Measurements from ENCODE around the gene CASTOR1.

The CASTOR1 gene

DNA sequence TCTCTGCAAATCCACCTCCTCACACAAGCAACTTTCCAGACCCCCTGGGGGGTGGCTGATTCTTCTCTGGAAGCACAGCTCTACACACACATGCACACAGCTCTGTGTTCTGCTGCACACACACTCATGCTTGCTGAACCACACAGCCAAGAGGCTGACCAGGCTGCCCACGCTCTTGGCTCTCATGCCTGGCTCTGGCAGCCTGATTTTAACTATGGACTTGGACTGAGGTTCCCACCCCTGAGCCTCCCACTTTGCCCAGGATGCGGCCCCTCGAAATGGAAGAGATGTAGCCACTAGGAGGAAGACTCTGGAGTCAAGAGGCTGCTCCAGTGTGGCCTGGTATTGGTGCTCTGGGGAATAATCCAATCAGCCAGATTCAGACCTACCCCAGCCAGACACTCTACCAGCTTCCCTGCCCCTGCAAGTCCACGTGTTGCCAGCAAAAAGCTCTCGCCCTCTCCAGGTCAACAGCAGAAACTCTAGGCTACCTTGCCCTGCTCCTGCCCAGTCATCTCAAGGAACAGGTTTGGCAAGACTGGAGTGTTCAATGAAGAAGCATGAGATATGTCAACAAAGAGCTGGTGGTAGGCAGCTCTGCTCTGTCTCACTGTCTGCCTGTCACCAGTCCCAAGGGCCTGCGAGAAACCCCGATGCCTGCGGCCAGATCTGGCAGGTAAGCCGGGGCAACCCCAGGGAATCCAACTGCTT is 8.8 kb upstream of the CASTOR1 start:
- no peak for DNase-seq

DNA sequence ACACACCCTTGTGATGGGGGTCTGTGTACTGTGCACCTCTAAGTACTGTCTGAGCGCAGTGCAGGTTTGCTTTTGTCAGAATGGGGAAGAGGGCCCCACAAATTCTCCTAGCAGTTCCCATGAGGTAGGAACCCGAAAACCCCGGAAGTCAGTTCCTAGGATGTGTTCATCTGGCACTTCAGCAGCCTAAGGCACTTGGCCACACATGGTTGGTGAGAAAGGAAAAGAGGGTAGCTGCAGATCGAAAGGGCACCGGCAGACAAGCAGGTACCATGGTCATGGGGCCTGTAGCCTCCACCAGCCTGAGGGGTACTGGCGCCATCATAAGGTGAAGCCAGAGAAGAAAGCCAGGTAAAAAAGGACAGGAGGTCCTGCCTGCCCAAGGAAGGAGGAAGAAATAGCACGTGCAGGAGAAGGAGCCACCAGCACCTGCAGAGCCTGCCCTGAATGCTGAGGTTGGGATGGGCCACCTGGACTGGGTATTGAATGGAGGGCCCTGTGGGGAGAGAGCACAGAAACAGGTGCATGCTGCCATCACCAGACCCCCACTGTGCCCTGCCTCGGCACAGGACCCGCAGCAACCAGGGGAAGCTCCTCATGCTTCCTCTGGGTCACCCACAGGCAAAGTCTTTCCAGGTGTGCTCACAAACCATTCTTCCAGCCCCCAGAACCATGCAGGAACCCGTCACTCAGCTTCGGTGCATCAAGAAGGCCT is 8.1 kb upstream of the CASTOR1 start:
- no peak for DNase-seq

DNA sequence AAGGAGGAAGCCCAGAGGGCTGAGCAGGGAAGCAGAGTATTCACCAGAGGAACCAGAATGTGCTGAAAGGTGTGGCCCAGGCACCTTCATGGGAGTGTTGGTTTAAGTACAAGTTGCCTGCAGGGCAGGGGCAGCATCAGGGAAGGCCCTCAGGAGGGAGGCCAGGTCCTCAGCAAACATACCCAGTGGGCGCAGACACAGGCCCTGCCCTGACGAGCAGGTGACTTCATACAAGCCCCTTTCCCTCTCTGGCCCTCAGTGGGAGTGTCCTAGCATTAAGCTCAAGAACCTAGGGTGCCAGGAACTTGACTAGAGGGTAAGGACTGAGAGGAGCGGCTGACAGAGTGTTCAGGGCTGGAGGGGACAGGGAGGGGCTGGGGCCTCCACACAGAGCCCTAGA is 7.5 kb upstream of the CASTOR1 start:
- no peak for DNase-seq

DNA sequence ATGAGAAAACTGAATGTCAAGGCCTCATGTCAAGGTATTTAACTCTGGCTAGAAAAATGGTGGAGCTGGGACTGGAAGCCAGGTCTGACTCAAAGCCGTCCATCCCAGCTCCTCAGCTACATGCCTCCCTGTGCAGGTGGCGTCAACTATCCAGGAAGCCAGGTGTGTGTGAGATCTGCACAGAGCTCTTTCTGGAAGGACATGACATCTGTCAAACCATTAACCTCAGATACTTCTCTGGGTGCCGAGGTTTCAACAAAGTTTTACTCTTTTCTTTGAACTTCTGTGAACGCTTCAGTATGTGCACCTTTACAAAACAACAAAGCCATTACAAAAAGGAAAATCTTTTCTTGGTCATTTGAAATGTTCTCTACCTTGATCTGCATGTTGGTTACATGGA is 7.0 kb upstream of the CASTOR1 start:
- DNase-seq: no peak

DNA sequence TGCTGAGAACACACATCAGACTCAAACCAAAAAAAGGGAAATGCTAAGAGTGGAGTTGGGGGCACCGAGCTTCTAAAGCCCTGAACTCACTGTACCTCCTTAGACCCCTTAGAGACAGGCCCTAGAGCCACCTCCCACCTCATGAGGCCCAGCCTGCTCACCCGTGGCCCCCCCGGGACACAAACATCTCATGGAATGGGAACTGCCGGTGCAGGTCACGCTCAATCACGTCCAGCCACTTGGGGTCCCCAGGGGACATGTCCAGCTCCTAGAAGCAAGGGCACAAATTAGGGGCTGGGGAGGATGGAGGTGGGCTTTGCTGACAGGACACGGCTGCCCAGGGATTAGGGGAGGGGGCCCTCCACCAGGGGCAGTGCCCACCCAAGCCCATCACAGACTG is 6.3 kb upstream of the CASTOR1 start:
- DNase-seq: no peak

DNA sequence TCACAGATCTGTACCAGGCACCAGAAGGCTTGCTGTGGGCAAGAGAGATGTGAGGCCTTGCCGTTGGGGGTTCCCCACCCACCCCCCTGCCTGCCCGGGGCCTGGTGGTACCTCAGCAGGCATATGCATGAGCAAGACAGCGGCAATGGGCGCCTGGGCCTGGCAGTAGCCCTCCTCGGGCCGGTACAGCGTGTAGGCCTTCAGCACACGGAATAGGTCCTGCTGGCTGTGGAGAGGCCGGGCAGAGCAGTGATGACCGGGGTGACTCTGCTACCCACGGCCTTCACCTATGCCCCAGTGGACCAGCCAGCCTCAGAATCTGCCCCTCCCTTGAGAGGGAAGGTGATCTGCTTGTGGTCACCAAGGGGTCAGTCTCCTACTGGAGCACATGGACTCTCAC is 5.5 kb upstream of the CASTOR1 start:
- DNase-seq: no peak

DNA sequence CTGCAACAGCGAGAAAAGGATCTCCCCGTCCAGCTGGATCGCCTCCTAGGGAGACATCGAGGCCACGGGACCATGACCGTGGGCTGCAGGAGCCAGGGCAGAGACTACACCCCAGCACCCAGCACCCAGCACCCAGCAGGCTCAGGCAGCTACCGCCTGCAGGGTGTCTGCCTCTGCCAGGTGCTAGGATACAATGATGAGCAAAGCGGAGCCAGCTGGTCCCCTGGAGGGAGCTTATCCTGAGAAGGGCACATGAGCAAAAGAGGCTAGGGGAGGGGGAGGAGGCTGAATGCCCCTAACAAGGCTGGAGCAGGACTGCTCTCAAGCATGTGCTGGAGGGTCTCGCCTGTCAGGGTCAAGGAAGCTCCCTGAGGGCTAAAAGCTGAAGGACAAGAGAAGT is 4.8 kb upstream of the CASTOR1 start:
- DNase-seq: no peak

DNA sequence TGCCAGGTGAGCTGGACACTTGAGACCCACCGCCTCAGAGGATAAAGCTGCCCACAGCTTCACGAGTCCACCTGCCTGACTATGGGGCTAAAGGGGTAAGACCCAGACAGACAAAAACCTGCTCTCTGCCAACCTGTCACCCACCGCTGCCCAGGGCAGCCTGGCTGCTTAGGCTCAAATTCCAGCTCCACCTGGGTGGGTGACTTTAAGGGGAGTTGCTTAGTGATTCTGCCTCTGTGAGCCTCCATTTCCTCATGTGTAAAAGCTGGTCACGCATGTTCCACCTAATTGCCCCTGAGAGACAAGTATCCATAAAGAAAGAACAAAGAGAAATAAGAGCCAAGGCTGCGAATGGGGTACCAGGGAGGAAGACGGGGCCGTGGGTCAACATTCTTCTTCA is 3.7 kb upstream of the CASTOR1 start:
- DNase-seq: no peak

DNA sequence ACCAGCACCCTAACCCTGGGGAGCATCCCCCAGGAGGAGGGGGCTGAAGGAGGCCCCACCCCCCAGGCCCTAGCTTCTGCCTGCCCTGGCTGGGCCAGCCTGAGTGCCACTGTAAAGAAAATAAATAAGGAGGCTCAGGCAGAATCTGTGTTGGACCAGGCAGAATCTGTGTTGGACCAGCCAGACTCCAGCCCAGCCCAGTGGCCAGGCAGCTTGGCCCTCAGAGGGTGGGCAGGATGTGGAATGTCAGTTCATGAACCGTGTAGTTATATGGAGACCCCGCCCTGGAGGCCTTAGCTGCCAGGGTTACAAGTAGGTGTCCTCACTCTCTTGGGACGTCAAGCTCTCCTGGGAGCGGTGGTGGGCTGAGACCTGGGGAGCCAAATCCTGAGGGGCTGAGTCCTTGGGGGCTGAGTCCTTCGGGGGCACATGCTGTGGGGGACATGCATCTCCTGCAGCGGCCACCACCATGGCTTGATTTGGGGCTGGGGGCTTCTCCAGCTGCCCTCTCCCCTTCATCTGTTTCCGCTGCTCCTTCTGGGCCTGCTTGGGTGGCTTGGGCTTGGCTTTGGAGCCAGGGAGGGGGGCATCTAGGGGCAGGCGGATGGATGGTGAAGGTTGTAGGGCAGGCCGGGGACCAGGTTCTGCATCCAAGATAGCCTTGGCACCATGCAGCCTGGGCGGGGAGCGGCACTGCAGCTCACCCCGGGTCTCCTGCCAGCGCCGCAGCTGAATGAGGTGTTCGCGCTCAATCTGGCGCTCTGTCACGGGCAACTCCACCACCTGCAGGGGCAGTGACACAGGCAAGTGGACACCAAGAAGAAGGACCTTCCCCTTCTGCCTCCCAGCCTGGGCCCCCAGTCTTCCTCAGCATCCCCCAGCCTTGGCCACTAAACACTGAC is 3.0 kb upstream of the CASTOR1 start:
- no peak for DNase-seq

DNA sequence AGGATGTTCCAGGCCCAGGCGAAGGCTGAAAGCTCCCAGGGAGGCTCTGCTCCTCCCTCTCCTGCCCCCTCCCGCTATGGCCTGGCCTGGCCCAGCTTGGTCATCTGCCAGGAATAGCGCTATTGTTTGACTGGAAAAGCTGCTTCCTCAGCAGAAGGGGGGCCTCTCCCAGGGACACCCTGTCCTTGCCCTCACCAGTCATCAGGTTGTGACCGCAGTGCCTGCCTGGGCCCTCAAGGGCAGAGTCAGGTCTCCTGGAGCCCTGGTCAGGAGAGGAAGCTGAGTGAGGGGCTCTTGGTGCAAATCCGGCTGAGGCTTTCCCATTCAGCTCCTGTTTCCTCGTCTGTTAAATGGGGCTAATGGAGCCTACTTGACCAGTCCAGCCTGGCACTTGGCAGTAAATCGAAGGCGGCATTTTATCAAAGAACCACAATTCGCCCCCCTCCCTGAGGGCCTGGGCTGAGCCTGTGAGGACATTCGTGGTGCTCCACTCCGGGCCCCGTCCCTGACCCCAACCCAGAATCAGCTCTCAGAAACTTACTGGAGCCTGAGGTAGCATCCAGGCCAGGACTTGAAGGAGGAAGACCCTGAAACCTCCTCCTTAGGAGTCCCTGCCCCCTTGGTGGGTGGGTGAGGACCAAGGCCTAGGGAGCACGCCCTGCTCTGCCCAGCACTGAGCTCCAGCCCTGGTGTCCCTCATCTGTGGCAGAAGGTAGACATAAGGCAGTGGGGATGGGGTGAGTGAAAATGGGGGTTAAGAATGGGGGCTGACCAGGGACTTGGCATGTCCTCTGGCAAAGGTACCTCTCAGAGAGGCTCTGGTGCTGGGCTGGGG is 2.0 kb upstream of the CASTOR1 start:
- DNase-seq: no peak

DNA sequence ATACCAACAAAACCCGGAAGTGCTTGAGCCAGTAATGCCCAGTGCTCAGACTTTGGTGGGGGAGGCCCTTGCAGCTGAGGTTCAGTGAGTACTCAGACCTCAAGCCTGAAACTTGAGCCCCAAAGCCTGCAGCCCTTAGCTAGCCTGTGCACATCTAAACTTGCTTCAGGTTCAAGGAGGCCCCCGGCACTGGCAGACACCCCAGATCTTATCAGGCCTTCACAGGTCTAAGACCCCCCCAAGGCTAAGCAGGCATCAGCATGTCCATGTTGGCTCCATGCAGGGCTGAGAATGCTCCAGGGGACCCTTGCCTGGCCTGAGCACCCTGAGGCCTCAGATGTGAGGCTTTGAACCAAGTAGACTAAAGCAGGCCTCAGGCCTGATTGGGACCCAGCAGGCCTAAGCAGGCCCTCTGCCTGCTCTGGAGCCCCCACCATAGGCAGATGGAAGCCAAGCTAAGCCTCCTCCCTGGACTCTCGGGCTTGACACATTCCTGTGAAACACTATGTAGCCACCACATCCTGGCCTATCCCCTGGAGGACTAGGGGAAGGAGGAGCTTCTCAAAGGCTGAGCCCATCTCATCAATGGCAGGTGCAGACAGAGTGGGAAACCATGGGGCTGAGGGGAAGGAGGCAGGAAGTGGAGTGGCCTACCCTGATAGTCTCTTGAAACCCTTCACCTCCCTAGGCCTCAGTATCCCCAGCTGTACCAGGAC is 1.2 kb upstream of the CASTOR1 start:
- DNase-seq: peak in 2 of 5 experiments; percentile 18 to 65

DNA sequence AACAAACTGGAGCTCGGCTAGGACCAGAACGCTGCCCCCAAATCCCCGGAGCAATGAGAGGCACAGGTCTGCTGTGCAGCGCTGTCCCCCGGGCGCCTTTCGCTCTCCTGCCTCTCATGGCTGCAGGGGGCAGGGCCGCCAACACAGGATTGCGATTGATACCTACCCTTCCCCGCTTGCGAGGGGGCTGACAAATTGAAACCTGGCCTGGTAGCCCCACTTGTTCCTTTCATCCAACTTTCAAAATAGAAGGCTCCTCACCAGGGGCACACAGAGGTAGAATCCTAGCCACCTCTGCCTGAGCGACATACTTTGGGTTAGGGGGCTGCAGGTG is 642 bp upstream of the CASTOR1 start:
- DNase-seq: no peak

DNA sequence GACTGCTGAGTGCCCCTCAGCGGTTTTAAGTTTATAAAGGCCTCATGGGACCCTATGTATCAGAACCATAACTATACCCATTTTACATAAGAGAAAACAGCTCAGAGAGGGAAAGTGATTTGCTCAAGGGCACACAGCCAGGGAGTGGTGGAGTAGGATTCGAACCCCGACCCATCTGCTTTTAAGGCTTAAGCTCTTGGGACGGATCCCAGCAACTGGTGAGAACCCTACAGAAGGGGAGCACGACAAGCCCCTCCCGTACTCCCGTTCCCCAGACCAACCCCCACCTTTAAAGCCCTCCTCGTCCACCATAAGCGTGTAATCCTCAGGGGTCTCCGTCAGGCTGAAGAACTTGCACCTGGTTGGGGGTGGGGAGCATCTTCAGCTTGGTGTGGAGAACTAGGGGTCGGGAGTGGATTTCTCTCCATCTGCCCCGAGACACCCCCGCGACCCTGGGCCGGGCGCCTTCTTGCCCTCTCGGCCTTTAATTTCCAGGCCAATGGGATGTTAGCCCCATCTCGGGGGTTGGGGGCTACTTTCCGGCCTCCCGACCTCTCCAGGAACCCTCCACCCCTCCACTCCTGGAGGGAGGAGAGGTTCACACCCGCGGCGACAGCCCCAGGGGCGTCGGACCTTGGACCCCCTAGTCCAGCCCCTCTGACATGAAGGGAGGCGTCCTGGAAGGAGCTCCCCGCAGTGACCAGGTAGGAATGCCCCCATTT is 725 bp downstream of the CASTOR1 start:
- peak in 1 of 5 experiments; percentile 37 for DNase-seq

DNA sequence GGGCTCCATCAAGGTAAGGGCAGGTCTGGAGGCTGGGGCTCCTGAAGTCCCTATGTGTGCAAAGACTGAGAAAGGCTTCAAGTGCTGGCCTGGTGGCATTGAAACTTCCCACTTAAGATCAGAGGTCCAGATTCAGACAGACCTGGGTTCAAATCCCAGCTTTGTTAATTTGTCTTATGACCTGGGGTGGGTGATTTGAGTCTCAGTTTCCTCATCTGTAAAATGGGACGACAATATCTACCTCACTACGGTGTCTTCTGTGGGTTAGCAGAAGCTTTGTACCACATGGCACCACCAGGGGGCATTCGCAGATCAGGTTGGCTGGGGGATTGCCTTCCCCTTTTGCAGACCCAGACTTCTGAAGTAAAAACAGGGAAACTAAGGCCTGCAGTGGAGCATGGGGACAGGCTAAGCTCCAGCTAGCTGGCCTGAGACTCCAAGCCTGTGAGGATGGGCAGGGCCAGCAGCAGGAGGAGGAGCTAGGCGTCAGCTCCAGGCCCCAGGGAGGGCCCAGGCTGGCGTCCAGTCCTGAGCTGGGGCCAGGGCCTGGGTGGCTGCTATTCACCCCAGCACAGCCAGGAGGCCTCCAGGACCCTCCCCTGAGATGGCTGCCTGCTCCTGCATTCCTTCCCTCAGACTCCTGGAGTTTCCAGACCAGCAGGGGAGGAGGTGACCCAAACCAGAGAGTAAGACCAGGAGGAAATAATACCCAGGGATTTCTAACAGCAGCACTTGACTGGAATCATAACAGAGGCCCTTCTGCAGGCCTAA is 1.5 kb downstream of the CASTOR1 start:
- DNase-seq: peak; percentile 62 to 89 (median 81)

DNA sequence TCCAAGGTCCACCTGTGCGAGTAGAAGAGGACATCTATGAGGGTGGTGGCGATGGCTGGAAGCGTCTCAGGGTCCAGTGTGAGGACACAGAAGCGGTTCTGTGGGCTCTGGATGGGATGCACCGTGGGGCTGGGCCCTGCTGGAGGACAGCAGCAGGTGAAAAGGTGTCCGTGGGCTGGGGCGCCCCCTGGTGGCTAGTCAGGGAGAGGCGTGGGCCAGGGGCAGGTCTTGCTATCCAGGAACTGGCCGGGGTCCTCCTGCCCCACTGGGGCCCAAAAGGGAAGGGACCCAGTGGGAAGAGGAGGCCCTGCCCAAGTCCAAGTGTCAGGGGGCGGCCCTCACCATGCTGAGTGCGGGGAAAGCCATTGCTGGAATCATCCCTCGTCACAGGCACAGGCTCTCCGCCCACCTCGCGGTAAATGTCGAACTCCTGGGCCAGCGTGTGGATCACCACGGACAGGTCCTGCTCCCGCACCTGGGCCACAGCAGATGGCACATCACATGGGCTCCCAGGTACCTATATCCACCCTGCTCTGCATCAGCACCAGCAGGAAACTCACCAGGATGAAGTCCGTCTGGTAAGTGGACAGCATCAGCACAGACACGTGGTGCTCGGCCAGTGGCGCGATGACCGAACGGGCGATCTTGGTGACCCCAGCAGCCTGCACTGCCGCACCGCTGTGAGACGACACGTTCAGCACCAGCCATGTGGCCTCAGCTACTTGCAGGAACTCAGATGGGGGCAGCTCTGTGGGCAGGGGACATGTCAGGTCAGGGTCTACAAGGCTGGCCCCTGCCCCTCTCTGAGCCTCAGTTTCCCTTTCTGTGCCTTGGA is 2.3 kb downstream of the CASTOR1 start:
- DNase-seq: peak; percentile 72 to 83 (median 81)

DNA sequence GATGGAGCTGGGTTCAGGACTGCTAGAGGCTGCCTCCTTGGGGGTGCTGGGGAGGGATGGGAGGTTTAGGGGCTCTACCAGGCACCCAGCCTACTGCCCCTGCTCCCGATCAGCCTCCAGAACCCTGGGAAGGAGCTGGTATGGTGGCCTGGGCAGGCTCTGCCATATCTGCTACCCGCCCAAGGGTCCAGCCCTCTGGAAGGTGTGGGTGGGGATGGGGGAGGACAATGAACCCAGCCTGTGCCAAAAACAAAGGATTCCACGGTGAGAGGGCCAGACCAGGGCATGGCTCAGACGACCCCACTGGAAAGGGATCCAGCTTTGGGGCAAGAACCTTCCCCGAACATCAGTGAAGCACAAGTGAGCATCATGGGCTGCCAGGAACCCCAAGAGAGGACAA is 3.0 kb downstream of the CASTOR1 start:
- no peak for DNase-seq

DNA sequence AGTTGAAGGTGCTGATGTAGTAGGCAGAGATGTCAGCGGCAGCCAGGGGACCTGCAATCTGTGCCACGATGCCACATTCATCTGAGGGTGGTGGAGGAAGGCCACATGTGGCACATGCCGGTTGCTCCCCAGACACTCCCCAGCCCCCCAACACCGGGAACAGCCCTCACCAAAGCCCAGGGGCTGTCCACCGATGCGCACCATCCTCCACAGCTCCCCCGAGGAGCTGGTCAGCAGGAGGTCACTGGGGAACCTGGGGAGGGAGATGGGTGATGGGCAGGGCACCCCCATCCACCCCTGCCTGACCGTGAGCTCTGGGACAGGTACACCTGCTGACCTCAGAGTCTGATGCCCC is 3.5 kb downstream of the CASTOR1 start:
- no peak for DNase-seq

DNA sequence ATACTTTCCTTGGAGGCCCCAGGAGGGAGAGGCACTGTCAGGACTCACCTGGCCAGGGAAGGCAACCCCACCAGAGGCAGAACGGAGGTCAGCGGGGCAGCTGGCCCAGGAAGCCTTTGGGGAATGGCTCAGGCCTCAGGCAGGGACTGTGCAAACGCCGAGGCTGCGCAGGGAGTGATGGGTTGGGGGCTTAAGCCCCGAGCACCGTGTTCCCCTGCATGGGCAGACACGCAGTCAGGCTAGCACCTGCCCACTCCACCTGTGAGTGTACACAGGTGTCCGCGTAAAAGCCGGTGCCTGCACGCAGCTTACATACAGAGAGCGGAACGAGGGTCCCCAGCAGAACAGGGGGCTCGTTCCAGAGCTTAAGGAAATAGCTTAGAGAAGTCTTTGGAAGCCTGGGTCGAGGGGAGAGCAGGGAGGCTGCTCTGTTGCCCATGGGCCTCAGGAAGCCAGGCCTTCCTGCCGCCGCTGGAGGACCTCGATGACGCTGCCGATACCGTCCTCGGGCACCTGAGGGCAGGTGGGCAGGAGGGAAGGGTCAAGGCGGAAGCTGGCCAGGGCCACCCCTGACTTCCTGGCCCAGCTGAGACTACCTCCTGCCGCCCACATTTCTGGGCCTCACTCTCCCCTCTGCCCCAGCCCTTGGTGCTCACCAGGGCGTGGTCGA is 4.0 kb downstream of the CASTOR1 start:
- DNase-seq: no peak

DNA sequence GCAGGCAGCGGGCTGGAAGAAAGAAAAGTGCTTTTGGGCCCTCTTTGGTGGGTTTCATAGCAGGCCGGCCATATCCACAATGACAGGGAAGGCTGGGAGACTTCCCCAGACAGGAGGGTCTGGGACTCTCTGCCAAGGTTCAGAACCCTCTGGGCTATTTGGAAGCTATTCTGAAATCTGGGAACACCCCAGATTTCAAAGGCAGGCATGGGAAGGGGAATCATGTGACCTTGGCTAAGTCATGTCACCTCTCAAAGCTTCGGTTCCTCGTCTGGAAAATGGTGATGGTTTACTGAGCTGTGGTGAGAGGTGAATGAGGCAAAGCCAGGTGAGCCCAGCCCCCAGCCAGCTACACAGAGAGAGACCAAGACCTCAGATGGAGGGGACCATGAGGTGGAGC is 4.6 kb downstream of the CASTOR1 start:
- DNase-seq: no peak
